ENCODE data around the gene PTGS2.
A peak's percentile ranks its signal among the peaks of the same experiment; 100 is the strongest.
"Not testable (repeated sequence)": the region's sequence is repeated elsewhere in the genome, so short reads cannot be mapped to it uniquely, and the experiment has no call there.

The PTGS2 gene

DNA sequence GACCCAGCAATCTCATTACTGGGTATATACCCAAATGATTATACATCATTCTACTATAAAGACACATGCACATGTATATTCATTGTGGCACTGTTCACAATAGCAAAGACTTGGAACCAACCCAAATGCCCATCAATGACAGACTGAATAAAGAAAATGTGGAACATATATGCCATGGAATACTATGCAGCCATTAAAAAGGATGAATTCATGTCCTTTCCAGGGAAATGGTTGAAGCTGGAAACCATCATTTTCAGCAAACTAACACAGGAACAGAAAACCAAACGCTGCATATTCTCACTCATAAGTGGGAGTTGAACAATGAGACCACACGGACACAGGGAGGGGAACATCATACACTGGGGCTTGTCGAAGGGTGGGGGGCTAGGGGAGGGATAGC is 10.4 kb downstream of the PTGS2 start:
- DNase-seq = not testable (repeated sequence)

GRCh38 chr1:186664217-186664616 is 16.0 kb downstream of the PTGS2 start:
- DNase-seq = not testable (repeated sequence)

GRCh38 chr1:186662752-186663151 is 17.5 kb downstream of the PTGS2 start:
- no peak for DNase-seq

GRCh38 chr1:186659890-186660341 is 20.3 kb downstream of the PTGS2 start:
- DNase-seq = no peak

DNA sequence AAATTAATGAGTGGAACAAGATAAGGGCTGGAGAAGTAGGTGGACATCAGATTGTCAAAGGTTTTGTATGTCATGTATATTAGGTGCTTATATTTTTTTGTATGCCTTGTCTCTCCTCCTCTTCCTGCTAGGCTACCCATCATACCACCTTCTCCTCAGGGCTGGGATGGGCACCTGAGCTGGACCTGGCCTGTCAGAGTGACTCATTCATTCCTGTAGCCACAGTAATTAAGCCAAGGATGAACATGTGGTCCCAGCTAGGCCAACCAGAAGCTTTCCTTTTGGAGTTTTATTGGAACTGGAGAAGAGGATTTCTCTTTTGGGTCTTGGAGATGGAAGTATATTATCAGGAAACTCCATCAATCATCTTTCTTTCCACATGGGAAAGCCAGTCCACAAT is 21.2 kb downstream of the PTGS2 start:
- no peak for DNase-seq

- no peak for DNase-seq
Measured at GRCh38 chr1:186657481-186657880, 22.7 kb downstream of the PTGS2 start.

DNA sequence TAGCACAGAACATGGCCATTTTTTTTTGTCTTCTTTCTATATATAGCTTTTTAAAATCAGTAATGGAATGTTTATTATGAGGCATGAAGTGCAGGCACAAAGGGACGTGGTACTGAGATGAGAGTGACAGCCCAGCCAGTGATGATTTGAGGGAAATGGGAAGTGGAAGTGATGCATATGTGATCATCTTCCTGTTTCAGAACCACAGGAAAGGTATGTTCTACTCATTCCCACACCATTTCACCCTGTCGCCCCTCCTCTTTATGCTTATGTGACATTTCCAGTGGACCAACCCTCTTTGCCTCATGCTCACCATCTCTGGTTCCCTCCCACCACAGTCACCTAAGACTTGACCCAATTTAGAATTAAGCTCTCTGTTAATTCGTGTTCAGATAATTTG is 24.3 kb downstream of the PTGS2 start:
- no peak for DNase-seq

GRCh38 chr1:186654741-186655140 is 25.5 kb downstream of the PTGS2 start:
- no peak for DNase-seq

GRCh38 chr1:186653312-186653711 is 26.9 kb downstream of the PTGS2 start:
- no peak for DNase-seq

GRCh38 chr1:186648613-186649012 is 31.6 kb downstream of the PTGS2 start:
- DNase-seq = peak; percentile 36

GRCh38 chr1:186647985-186648384 is 32.2 kb downstream of the PTGS2 start:
- not testable (repeated sequence) for DNase-seq

GRCh38 chr1:186643614-186644013 is 36.6 kb downstream of the PTGS2 start:
- DNase-seq = no peak

GRCh38 chr1:186637567-186637966 is 42.7 kb downstream of the PTGS2 start:
- DNase-seq = not testable (repeated sequence)

- no peak for DNase-seq
Measured at GRCh38 chr1:186636786-186637185, 43.4 kb downstream of the PTGS2 start.

GRCh38 chr1:186634511-186634910 is 45.7 kb downstream of the PTGS2 start:
- DNase-seq = no peak

DNA sequence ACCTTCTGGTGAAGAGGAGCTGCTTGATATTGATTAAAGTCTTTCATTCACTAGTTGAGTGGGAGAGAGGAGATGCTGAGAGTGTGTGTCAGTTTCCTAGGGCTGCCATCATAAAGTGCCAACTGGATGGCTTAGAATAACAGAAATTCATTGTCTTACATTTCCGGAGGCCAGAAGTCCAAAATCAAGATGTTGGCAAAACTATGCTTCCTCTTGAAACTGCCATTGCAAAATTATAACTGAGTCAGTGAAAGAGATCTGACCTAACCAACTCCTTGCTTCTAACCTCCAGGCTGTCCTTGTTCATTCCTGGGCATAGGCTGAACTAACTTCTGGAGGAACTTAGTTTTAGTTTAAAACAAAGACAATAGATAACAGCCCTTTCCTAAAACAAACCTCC is 47.1 kb downstream of the PTGS2 start:
- no peak for DNase-seq

DNA sequence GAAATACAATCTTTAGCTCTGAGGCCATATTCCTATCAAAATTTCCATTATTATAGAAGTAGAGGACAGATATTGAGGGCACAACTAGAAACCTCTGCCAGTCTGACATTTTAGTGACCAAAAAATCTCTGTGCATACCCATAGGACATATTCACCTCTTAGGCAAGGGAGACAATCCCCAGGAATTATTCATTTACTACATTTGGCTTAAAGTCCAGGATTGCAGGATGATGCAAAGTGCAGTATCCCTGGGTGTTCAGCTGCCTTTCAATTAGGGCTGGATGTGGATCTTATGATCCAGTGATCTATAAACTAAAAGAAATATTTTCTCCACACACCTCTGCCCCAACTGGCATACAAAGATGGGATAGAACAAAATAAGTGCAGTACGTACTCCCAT is 50.9 kb downstream of the PTGS2 start:
- DNase-seq = no peak

DNA sequence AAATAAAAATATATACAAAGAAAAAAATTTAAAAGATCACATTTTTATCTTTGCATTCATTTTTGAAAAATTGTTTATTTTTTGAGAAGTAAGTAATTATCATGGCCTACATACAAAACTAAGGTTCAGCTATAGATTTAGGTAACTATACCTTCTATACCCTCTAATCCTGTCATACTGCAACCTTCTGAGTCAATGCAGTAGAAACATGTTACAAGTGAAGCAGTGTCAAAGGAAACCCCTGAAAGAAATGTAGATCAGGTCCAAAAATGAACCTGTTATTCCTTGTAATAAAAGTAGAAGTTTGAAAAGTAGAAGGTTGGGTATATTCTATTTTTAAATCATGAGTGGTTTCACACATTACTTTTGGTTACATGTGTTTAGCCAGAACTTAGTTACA is 51.3 kb downstream of the PTGS2 start:
- DNase-seq = no peak

DNA sequence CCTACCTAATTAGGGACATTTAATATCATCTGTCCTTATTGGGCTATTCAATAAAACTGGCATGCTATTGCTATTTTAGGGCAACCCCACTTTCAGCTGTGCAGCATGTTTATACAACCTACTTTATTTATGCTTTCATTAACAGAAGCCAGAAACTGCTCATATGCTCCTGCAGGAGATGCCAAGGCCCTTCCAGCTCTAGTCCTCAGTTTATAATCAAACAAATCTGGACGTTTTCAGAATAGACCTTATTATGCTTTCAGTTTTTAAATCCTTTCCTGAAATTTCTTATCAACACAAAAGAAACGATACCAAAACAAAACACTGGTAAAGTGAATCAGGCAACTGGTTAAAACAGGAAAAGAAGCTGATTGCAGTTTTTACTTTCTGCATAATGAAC is 53.2 kb downstream of the PTGS2 start:
- no peak for DNase-seq

DNA sequence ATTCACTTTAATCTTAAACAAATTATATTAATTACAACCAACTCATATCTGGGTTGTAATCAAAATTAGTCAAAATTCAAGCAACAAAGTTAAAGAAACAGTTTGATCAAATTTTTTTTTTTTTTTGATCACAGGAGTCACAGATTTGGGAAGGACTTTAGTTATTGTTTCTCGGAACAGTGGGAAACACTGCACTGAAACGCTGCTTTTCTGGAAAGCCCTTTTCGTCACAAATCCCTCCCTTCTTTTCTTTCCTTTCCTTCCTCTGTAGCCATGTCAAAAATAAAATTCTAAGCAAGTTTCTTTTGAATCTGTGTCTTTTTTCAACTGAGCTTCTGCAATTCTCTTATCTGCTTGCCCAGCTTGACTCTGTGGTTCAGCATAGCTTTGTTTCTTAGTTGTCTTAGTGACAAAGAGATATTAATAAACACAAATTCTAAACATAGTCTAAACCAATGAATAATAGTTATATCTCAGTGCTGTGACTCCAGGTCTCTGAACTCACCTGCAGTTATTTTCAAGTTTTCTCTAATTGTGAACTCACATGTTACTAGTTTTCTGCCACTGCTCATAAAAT is 53.8 kb downstream of the PTGS2 start:
- DNase-seq = no peak

GRCh38 chr1:186623551-186623950 is 56.7 kb downstream of the PTGS2 start:
- no peak for DNase-seq

Measured in NCI-H1048 (cell line).